Upper lobe of left lung (tissue), 4 donors: Measurements from ENCODE around the gene GRIK1.

ENCODE experiments used
- CTCF ChIP-seq, 6 experiments: fragments of 450-650 bp in 4 of 6; fragments of 200-600 bp in 2 of 6; sonication (generic) in 2 of 6; IDR thresholded peaks; one replicate each; pipeline ENCODE4 v1.5.1; 2016 to 2019; ENCODE audit warnings: antibody characterized with exemption in 6 of 6
- POLR2A ChIP-seq, 4 donors: fragments of 450-650 bp; IDR thresholded peaks; one replicate each; pipeline ENCODE4 v1.5.1; 2016 to 2017; ENCODE audit warnings: antibody characterized with exemption in 4 of 4, mild to moderate bottlenecking in 2 of 4
- POLR2AphosphoS5 ChIP-seq, 2 donors: sonication (generic); formaldehyde crosslinking; IDR thresholded peaks; one replicate each; pipeline ENCODE4 v1.5.1; 2017; ENCODE audit warnings: antibody characterized with exemption in 2 of 2

GRCh38 chr21:29499734-29500343 lies 440.0 kb downstream of the GRIK1 start:
- TF ChIP-seq POLR2A (IDR thresholded peaks at IDR 0.05) = no peak
- TF ChIP-seq CTCF (IDR thresholded peaks at IDR 0.05) = peak in 1 of 6 experiments; percentile 9
- no peak for TF ChIP-seq POLR2AphosphoS5 (IDR thresholded peaks at IDR 0.05)
